Measurements from ENCODE around the gene TTYH1. TPM values are rescaled to one million over a fixed set of nuclear protein-coding genes. Genes with fewer than 3 reads are reported as not detected.
"Not testable (repeated sequence)": the region's sequence is repeated elsewhere in the genome, so short reads cannot be mapped to it uniquely, and the experiment has no call there.

TTYH1 gene
- total RNA-seq, 2 donors from 2014 or later, result 0.47 to 2.4 TPM

GRCh38 chr19:54444737-54445136 is 29.5 kb downstream of the TTYH1 start:
- no peaks in the 10 kb centered on the region for H3K27me3 ChIP-seq
- H3K9me3 ChIP-seq, result no peaks in the 10 kb centered on the region
- no peak overlapping the region for H3K4me3 ChIP-seq
- H3K27ac ChIP-seq, result peak overlapping the region; percentile 35
- no peaks in the 10 kb centered on the region for H3K36me3 ChIP-seq
- no peak for TF ChIP-seq CTCF (IDR thresholded peaks at IDR 0.05)
- H3K4me1 ChIP-seq, result peaks cover 6% of the 10 kb centered on the region
- intact Hi-C loops (cut with DNase I), result no loop called here
- no peak overlapping the region for H3K9ac ChIP-seq (ENCODE audit: low read depth in 2 of 2, low read length in 2 of 2)
- peak; percentile 84 for DNase-seq

GRCh38 chr19:54446349-54446748 is 31.1 kb downstream of the TTYH1 start:
- DNase-seq; H3K9ac ChIP-seq (ENCODE audit: low read depth in 2 of 2, low read length in 2 of 2); H3K36me3 ChIP-seq; intact Hi-C loops (cut with DNase I); H3K27ac ChIP-seq; H3K9me3 ChIP-seq; H3K27me3 ChIP-seq; H3K4me3 ChIP-seq: not testable (repeated sequence)
- peaks cover 11% of the 10 kb centered on the region for H3K4me1 ChIP-seq

DNA sequence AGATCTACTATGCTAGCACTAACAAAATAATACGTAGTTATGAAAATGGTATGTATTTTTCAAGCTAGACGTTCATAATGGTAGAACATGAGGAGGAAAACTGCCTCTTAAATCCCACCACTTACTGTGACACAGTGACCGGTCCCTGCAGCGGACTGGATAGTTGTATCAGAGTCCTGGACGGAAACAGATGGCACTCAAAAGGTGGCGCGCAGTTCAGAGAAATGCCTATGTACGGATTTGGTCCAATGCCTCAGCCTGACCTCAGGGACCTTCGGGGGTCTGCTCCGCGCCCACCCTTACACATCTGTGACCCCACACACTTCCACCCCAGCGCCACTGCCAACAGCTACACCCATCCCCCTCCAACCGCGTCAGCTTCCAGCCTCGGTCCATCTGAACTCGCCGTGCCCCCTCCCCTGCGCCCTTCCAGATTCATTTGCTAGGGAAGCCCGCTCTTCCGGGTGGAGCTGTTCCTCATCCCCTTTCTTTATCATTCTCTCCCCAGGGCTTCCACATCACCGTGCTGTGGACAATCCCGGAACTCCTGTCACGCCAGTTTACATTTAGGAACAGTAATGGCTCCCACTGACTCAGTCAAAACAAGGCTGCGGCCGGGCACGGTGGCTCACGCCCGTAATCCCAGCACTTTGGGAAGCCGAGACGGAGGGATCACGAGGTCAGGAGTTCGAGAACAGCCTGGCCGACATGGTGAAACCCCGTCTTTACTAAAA is 32.9 kb downstream of the TTYH1 start:
- DNase-seq, result peak; percentile 60
- H3K4me1 ChIP-seq, result peaks cover 11% of the 10 kb centered on the region
- H3K9me3 ChIP-seq, result no peaks in the 10 kb centered on the region
- TF ChIP-seq CTCF (IDR thresholded peaks at IDR 0.05), result no peak
- H3K27ac ChIP-seq, result peak overlapping the region; percentile 98
- H3K9ac ChIP-seq (ENCODE audit: low read depth in 2 of 2, low read length in 2 of 2), result peak overlapping the region; percentile 85 to 92
- intact Hi-C loops (cut with DNase I), result no loop called here
- peaks cover 16% of the 10 kb centered on the region for H3K36me3 ChIP-seq
- peak overlapping the region; percentile 96 for H3K4me3 ChIP-seq
- no peaks in the 10 kb centered on the region for H3K27me3 ChIP-seq

GRCh38 chr19:54448774-54449700 is 33.8 kb downstream of the TTYH1 start, which contains the start of gene LENG8:
LENG8 (plus strand) TSS chr19:54449199; CDS start chr19:54451345, 2,146 bp downstream.
- no peak for TF ChIP-seq CTCF (IDR thresholded peaks at IDR 0.05)
- peak within 1 kb of the TSS; percentile 96 for H3K4me3 ChIP-seq
- intact Hi-C loops (cut with DNase I), result no loop called here
- peaks cover 11% of the 10 kb centered on the region for H3K4me1 ChIP-seq
- H3K27ac ChIP-seq, result peak within 1 kb of the TSS; percentile 98
- H3K36me3 ChIP-seq, result peaks cover 24% of the 10 kb centered on the region
- H3K9ac ChIP-seq (ENCODE audit: low read depth in 2 of 2, low read length in 2 of 2), result peak within 1 kb of the TSS; percentile 85 to 92
- no peaks in the 10 kb centered on the region for H3K9me3 ChIP-seq
- peak; percentile 97 for DNase-seq
- H3K27me3 ChIP-seq, result no peaks in the 10 kb centered on the region

DNA sequence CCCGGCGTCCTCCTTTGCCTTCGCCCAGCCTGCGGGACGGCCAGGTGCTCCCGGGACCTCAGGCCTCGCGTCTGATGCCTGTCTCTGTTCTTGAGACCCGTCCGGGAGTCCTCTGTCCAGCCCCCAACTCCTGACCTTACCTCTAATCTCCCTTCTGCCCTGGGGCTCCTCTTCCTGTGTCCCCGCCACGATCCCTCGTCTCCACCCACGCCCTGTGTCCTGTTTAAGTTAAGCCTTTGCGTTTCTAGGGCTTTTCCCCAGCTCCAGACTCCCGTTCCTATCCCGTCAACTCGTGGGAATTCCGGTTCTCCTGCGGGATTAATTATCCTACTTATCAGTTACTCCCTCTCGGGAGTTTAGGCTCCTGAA is 34.4 kb downstream of the TTYH1 start:
- DNase-seq, result no peak
- TF ChIP-seq CTCF (IDR thresholded peaks at IDR 0.05), result no peak
- peaks cover 11% of the 10 kb centered on the region for H3K4me1 ChIP-seq
- intact Hi-C loops (cut with DNase I), result no loop called here
- H3K36me3 ChIP-seq, result peaks cover 30% of the 10 kb centered on the region
- H3K9ac ChIP-seq (ENCODE audit: low read depth in 2 of 2, low read length in 2 of 2), result peak overlapping the region; percentile 85 to 89
- peak overlapping the region; percentile 96 for H3K4me3 ChIP-seq
- H3K27ac ChIP-seq, result peak overlapping the region; percentile 98
- H3K9me3 ChIP-seq, result no peaks in the 10 kb centered on the region
- no peaks in the 10 kb centered on the region for H3K27me3 ChIP-seq

Data from colonic mucosa (tissue), 4 donors.